ENCODE results near the gene NT5M.

DNA sequence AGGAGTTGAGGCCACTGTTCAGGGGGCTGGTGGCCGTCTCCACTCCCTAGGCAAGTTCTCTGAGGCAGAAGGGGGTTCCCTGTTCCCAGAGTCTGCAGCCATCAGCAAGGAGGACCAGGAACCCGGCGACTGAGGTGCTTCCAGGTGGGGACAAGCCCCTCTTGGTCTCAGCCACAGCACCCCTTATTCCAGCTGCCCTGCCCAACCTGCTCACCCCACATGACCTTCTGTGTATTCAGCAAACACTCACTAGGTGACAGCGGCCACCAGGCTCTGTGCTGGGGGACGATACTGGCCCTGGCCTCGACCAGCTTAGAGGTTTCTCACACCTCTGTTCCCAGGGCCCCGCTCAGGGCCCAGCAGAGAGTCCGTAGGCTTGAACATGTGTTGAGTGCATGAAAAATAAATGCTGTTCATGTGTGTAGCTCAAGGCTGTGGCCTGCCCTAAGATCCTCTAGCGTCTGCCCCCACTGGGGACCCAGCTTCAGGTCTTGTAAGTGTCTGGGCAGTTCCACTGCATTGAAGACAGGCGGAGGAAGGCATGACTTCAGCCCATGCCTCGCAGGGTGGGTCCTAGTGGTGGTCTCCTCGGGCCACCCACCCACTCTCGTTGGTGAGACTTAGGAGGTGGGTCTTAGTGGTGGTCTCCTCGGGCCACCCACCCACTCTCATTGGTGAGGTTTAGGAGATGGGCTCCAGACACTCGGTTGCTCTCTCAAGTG is 44.2 kb downstream of the NT5M start:
- TF ChIP-seq, protein P1, sequence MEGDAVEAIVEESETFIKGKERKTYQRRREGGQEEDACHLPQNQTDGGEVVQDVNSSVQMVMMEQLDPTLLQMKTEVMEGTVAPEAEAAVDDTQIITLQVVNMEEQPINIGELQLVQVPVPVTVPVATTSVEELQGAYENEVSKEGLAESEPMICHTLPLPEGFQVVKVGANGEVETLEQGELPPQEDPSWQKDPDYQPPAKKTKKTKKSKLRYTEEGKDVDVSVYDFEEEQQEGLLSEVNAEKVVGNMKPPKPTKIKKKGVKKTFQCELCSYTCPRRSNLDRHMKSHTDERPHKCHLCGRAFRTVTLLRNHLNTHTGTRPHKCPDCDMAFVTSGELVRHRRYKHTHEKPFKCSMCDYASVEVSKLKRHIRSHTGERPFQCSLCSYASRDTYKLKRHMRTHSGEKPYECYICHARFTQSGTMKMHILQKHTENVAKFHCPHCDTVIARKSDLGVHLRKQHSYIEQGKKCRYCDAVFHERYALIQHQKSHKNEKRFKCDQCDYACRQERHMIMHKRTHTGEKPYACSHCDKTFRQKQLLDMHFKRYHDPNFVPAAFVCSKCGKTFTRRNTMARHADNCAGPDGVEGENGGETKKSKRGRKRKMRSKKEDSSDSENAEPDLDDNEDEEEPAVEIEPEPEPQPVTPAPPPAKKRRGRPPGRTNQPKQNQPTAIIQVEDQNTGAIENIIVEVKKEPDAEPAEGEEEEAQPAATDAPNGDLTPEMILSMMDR (IDR thresholded peaks at IDR 0.05) = no peak
- TF ChIP-seq POLR2A (IDR thresholded peaks at IDR 0.05) = no peak
